ENCODE results near the gene MAZ.

DNA sequence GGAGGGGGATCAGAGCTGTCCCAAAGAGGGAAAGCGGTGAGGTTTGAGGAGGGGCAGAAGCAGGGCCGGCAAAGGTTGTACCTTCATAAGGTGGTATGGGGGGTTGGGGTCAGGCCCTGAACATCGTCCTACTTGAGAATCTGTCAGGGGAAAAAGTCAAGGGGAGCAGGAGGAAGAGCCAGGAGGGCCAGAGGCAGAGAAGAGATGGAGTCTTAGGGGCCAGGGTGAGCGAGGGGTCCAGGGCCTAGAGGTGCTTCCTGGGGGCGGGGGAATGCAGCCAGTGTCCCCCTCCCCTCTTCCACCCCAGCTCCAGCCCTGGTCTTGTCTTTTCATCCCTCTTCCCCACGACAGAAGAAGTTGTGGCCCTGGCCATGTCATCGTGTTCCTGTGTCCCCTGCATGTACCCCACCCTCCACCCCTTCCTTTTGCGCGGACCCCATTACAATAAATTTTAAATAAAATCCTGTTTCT lies 4.4 kb downstream of the MAZ start:
- TF ChIP-seq, protein P1, sequence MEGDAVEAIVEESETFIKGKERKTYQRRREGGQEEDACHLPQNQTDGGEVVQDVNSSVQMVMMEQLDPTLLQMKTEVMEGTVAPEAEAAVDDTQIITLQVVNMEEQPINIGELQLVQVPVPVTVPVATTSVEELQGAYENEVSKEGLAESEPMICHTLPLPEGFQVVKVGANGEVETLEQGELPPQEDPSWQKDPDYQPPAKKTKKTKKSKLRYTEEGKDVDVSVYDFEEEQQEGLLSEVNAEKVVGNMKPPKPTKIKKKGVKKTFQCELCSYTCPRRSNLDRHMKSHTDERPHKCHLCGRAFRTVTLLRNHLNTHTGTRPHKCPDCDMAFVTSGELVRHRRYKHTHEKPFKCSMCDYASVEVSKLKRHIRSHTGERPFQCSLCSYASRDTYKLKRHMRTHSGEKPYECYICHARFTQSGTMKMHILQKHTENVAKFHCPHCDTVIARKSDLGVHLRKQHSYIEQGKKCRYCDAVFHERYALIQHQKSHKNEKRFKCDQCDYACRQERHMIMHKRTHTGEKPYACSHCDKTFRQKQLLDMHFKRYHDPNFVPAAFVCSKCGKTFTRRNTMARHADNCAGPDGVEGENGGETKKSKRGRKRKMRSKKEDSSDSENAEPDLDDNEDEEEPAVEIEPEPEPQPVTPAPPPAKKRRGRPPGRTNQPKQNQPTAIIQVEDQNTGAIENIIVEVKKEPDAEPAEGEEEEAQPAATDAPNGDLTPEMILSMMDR (IDR thresholded peaks at IDR 0.05 in 2 of 3, conservative IDR thresholded peaks at IDR 0.05 in 1 of 3; ENCODE audit: borderline replicate concordance in 1 of 3, insufficient read depth in 1 of 3, low read depth in 2 of 3, low read length in 2 of 3), result no peak
- no peak for TF ChIP-seq RAD21 (IDR thresholded peaks at IDR 0.05; ENCODE audit: low read depth)
- no peak for TF ChIP-seq POLR2AphosphoS5 (IDR thresholded peaks at IDR 0.05; ENCODE audit: low read depth, low read length)
- no peak for TF ChIP-seq ZNF274 (IDR thresholded peaks at IDR 0.05; ENCODE audit: low read depth, low read length)
- no peak for TF ChIP-seq FOSL1 (IDR thresholded peaks at IDR 0.05; ENCODE audit: low read depth)
- TF ChIP-seq, protein P2, sequence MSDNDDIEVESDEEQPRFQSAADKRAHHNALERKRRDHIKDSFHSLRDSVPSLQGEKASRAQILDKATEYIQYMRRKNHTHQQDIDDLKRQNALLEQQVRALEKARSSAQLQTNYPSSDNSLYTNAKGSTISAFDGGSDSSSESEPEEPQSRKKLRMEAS (IDR thresholded peaks at IDR 0.05), result no peak
- no peak for TF ChIP-seq JUND (IDR thresholded peaks at IDR 0.05)
- TF ChIP-seq POLR2A (IDR thresholded peaks at IDR 0.05; ENCODE audit: borderline replicate concordance, extremely low read depth, insufficient read depth, insufficient read length), result no peak
- TF ChIP-seq, protein P3, sequence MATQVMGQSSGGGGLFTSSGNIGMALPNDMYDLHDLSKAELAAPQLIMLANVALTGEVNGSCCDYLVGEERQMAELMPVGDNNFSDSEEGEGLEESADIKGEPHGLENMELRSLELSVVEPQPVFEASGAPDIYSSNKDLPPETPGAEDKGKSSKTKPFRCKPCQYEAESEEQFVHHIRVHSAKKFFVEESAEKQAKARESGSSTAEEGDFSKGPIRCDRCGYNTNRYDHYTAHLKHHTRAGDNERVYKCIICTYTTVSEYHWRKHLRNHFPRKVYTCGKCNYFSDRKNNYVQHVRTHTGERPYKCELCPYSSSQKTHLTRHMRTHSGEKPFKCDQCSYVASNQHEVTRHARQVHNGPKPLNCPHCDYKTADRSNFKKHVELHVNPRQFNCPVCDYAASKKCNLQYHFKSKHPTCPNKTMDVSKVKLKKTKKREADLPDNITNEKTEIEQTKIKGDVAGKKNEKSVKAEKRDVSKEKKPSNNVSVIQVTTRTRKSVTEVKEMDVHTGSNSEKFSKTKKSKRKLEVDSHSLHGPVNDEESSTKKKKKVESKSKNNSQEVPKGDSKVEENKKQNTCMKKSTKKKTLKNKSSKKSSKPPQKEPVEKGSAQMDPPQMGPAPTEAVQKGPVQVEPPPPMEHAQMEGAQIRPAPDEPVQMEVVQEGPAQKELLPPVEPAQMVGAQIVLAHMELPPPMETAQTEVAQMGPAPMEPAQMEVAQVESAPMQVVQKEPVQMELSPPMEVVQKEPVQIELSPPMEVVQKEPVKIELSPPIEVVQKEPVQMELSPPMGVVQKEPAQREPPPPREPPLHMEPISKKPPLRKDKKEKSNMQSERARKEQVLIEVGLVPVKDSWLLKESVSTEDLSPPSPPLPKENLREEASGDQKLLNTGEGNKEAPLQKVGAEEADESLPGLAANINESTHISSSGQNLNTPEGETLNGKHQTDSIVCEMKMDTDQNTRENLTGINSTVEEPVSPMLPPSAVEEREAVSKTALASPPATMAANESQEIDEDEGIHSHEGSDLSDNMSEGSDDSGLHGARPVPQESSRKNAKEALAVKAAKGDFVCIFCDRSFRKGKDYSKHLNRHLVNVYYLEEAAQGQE (IDR thresholded peaks at IDR 0.05; ENCODE audit: low read depth), result no peak
- no peak for TF ChIP-seq ZFX (IDR thresholded peaks at IDR 0.05)
- TF ChIP-seq EZH2 (IDR thresholded peaks at IDR 0.05), result no peak
- TF ChIP-seq EZH2phosphoT487 (IDR thresholded peaks at IDR 0.05; ENCODE audit: borderline replicate concordance), result no peak
- no peak for TF ChIP-seq ELF1 (IDR thresholded peaks at IDR 0.05; ENCODE audit: borderline replicate concordance, low read depth)
